ENCODE data around the gene HIGD2A.

Gene HIGD2A

DNA sequence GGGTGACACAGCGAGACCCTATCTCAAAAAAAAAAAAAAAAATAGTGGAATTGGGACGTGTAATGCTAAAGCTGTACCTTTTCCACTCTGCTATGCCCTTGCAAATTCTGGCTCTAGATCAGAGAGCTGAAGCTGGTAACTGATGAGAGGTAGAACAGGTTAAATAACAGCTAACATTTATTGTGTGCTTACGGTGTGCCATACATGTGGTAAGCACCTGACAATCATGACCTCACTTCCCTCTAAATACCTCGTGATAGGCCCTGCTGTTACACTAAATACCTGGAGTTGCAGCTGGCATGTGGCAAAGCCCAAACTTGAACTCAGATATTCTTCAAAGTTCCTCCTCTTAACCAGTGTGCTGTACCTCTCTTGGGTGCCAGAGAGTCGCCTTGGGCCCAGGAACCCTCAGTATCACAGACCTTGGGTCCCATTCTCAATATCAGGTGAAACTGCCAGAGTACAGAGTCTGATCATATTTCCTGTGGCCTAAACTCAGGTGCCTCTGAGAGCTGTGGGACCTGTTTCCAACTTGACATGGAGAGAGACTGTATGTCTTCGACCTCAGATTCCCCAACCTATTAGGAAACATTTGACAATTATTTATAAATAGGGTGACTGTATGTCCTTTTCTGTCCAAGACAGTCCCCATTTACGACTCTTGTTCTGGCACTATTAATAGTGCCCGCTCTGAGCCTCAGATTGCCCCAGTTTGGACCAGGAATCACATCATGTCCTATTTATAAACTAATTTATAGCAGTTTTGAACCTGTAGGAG lies 18.4 kb upstream of the HIGD2A start:
- no peak for DNase-seq

DNA sequence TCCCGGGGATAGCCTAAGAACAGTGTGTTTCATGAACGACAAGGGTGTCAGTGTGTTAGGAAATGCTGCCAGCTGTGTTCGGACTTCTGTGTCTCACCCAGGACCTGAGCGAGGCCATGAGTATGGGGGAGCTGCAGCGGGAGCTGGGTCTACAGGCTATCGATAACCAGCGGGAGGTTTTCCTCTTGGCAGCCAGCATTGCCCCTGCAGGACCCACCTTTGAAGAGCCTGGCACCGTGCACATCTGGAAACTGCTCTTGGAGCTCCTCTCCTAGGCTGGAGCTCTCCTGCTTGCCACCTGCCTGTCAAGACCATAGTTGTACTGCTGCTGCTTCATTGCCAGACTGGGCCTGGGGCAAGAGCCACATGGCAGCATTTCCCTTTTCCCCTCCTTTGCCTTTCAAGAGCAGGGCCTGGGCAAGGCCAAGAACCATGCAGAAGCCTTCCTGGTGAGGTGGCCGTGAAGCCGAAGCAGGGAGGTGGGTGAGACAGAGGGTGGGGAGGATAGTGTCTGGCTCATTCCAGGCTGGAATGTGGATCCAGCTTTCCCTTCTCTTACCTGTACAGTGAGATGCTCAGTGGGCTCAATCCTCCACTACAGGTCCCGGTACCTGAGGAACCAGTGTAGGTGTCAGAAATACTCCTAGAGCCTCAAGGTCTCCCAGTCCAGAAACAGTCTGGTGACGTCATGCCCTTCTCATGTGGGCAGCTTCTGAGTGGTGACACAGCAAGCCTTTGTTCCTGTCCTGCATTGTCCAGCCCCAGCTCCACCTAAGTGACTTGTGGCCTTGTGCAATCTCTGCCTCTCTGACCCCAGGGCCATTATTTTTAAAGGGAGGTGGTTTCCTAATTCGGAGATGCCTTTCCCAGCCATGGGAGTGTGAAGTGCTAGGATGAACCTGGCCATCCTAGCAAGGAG lies 16.7 kb upstream of the HIGD2A start:
- no peak for DNase-seq

DNA sequence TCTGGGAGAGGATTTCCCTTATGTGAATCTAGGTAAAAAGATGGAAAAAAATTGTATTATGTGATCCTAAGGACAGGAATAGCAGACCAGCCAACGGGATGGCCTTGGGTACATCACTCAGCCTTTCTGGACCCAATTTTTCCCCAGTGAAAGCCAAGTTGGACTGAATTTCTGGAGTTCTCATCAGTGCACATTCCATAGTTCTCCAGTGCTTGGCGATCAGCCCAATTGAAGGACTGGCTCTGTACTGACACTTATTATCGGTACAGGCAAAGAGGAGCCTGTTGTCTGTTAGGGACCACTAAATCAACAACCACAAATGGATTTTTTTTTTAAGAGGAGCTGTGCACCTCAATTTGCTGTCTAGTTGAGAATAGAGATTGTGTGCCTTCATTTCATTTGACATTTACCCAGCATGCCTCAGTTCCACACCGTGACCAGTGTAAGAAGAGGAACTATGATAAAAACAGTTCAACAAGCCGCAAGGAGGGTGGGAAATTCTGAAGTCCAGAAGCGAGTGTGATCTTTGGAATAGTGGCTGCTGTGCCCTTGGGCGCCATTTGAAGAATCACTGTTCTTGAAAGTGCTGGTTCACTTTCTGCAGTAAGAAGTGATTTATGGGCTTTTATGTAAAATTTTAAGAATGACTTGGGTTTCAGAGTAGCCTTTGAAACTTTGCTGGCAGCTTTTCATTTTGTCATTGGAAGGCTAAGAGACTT lies 15.3 kb upstream of the HIGD2A start:
- no peak for DNase-seq

DNA sequence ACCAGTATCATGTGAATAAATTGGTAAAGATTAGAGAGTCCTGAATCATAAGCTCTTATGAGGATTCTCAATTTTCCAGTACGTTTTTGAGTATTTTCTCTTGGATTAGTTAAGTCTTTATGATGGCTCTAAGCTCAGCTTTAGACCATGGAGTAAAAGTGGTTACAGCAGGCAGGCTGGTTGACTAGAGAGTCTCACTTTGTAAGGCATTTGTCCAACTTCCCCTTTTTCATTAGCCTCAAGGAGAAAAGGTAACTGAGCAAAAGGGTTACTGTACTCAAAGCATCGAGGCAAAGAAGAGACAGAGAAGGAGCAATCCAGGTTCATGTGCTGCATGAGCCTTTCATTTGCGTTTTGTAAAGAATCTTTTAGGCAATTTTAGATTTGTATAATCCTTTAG lies 8.7 kb upstream of the HIGD2A start:
- DNase-seq, result no peak

DNA sequence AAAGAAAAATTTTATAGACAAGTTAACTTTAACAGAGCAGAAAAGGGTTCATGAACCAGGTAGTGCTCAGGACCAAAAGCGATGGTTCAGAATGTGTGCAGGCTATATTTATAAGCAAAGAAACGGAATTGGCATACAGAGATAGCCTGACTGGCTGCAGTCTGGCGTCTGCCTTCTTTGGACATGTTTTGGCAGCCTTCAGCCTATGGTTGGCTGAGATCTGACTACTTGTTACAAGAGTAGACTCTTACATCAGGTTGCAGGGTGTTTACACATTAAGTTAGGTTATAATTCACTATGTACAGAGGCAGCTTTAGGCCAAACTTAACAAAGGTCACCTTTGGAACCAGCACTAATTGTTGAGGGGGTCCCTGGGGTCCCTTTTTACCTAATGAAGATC lies 7.1 kb upstream of the HIGD2A start:
- no peak for DNase-seq

DNA sequence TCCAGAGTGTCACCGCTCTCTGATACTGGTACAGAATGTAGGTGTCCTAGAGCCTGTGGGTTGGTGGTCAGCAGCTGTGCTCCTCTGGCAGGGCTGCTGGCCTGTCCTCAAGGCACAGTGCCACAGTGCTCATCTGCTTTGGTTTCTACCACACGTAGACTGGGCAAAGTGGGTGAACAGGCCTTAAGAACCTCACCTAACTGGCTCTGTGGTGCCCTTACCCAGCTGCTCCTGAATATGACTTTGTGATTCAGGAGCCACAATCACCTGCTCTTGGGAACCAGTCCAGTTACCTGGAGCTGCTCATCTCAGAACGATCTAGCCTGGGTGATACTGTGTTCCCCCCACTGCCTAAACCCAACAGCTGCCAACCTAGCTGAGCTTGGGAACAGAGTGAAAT lies 6.6 kb upstream of the HIGD2A start:
- DNase-seq, result no peak

DNA sequence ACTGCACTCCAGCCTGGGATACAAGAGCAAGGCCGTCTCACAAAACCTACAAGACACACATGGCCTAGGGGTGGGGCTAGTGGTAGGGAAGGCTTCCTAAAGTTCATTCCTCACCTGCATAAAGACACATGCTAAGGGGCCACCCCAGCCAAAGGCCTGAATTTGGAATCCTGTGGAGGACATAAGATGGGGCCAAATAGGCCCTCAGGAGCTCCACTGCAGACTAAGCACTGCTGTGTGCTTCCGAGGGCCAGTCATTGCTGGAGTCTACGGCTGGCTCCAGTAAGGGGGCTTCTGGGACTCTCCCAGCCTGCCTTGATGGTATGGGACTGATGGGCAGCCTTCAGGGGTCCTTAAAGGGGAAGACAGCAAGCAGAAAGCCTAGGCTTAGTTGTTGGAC lies 5.8 kb upstream of the HIGD2A start:
- DNase-seq, result no peak

DNA sequence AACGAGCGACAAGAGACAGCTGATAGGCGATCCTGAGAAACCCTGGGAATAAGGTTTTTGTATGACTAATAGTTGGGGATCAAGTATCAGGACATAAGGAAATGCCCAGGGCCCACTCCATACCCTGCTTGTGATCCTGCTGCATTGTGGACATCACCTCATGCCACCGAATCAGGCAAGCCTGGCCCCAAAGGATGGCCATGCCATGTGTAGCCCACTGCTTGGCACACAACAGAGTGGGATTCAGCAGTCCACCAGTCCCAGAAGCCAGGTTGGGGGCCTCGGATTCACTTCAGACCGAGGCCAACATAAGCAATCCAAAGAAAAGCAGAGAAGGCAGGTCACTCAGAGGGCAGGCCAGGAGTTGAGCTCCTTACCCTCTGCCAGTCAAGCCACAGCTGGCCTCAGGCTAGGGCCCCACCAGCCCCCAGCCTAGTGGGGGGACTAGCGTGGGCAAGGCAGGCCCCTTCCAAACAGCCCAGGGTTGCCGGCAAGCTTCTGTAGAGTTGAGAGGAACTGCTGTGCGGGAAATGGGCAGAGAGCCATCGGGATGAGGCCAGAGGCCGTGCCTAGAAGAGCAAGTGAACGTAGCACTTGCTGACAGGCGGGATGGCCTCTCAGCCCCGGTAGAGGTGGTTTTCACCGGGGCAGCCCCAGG lies 5.2 kb upstream of the HIGD2A start:
- DNase-seq, result no peak

DNA sequence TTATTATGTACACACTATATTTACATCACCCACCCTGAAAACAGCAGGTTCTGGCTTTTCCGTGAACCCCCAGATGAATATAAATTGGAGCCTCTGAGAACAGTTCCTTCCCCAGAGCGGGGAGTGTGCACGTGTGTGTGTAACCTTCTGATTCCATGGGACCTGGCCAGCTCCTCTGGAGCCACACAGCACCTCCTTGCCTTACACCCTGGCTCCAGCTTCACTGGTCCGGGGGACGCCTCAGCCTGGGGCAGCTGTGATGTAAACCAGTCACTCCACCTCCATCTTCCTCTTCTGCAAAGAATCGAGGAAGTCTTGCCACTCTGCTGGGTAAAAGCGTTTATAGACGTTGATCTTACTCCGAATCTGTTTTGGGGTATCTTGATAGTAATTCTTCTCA lies 4.6 kb upstream of the HIGD2A start:
- no peak for DNase-seq

DNA sequence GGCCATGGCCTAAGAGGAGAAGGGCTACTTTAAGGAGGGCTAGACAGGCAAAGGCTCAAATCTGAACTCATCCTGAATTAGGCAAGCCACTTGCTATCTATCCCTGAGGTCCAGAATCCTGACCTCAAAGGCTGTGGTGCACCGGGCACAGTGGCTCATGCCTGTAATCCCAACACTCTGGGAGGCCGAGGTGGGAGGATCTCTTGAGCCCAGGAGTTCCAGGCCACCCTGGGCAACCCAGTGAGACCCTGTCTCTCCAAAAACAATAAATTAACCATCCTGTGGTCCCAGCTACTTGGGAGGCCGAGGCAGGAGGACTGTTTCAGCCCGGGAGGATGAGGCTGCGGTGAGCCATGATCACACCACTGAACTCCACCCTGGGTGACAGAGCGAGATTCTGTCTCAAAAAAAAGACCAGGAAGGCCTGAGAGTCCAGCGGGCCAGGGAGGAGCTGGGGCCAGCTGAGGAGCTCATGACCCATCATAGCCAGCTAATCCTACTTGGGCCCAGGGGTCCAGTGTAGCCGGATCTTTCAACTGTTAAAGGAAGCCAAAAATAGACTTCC lies 4.1 kb upstream of the HIGD2A start:
- no peak for DNase-seq

DNA sequence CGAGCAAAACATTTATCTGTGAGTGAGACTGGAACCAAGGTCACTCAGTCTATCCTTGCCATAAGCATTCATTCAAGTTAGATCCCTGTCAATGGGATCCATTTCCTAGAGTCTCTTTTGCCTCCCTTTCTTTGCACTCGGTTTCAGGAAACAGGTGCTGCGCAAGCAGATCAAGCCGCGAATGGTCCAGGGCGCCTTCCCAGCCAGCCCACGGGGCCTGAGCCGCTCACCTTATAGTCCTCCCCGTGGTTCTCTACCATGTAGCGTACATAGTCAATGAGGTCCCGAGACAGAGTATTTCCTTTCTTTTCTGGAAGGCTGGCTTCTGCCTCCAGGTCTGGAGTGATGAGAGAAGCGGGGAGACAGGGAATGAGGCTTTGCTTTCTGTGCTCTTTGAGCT lies 3.6 kb upstream of the HIGD2A start:
- no peak for DNase-seq

DNA sequence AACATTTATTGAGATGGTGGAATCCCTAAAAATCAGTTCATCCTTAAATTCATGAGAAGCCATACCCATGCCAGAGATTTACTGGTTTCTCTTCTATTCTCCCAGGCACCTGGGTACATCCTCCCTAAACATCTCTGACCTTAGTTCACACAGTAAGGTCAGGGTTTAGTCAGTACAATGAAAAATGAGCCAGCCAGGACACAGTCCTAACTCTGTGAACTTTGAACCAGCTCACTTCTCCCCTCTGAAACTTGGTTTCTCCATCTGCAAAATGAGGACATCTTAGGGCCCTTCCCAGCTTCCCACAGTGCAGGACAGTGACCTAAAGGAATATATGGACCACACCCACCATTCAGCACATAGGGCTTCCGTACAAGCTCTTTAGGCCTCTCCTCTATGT lies 2.1 kb upstream of the HIGD2A start:
- no peak for DNase-seq

DNA sequence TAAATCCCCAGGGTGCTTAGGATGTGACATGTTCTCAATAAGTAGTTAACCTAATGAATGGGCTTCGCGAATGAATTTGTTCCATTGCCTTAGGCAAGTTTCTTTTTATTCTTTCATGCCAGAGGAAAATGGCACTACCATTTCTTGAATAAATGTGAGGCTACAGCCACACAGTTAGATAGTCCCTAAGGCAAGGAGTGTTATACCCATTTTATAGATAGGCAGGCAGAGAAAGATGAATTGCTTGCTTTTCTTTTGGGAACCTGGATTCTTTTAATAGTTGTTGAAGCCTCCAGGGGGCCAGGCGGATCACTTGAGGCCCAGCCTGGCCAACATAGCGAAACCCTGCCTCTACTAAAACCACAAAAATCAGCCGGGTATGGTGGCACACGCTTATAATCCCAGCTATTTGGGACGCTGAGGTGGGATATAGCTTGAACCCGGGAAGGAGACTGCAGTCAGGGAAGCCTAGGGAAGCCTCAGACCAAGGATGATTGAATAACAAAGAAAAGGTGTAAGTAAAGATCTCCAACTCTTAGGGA lies 1.1 kb upstream of the HIGD2A start:
- no peak for DNase-seq

DNA sequence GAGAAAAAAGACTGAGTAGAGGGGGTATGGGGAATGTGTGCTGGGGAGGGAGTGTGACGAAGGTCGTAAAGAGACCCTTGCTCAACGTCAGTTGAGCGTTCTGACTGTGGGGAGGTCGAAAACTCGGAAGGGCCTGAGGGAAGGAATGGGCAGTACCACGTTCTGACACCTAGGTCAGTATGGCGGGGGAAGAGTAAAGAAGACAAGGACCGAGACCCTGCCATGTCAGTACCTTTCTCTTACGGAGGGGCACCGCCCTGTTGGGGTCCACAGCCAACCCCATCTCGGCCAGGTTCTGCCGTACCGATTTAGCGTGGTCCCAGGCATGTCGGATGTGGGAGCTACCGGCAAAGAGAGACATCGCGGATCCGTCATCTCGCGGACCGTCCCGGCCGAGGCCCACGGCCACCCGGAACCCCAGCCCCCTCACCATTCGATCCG lies 528 bp upstream of the HIGD2A start:
- no peak for DNase-seq

DNA sequence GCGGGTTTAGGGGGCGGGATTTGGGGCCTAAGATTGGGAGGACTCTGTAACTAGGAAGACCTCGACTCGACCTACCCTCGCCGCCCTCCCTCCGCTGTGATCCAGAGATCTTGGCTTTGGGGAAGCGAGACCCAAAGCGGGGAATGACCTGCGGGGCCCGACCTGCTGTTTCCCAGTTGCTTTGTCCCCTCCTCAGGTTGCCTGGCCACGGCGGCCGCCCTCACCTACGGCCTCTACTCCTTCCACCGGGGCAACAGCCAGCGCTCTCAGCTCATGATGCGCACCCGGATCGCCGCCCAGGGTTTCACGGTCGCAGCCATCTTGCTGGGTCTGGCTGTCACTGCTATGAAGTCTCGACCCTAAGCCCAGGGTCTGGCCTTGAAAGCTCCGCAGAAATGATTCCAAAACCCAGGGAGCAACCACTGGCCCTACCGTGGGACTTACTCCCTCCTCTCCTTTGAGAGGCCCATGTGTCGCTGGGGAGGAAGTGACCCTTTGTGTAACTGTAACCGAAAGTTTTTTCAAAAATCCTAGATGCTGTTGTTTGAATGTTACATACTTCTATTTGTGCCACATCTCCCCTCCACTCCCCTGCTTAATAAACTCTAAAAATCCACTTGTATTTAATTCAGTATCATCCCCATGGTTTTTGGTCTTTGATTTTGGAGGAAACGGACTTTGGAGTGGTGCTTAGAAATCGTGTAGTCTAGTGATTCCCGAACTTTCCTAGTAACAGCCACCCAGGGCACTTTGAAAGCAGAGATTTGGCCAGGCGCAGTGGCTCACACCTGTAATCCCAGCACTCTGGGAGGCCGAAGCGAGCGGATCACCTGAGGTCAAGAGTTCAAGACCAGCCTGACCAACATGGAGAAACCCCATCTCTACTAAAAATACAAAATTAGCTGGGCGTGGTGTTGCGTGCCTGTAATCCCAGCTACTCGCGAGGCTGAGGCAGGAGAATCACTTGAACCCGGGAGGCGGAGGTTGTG lies 878 bp downstream of the HIGD2A start:
- DNase-seq, result no peak

DNA sequence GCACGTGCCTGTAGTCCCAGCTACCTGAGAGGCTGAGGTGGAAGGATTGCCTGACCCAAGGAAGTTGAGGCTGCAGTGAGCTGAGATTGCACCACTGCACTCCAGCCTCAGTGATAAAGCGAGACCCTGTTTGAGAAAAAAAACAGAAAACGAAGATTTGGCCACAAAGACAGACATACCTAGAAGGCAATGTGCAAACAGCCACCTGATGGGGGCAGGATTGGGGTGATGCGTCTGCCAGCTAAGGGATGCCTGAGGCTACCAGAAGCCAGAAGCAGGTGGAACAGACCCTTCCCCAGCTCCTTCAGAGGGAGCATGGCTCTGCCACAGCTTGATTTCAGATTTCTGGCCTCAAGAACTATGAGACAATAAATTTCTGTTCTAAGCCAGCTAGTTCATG lies 2.9 kb downstream of the HIGD2A start:
- DNase-seq, result no peak

DNA sequence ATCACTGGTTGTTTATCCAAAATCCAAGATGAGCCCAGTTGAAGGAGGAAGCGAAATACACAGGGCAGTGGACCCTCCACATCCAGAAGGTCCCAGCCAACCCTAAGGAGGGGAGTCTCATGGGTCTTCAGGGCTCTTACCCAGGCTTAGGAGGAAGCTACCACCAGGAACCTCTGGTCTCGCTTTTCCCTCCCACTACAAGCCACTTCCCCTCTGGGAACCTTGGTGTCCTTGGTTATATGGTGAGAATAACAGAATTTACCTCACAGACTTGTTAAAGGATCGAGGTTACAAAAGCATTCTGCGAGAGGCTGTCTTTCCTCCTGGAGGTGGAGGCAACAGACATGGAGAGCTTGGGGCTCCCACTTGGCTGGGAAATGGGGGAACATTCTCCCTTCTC lies 3.4 kb downstream of the HIGD2A start:
- no peak for DNase-seq

DNA sequence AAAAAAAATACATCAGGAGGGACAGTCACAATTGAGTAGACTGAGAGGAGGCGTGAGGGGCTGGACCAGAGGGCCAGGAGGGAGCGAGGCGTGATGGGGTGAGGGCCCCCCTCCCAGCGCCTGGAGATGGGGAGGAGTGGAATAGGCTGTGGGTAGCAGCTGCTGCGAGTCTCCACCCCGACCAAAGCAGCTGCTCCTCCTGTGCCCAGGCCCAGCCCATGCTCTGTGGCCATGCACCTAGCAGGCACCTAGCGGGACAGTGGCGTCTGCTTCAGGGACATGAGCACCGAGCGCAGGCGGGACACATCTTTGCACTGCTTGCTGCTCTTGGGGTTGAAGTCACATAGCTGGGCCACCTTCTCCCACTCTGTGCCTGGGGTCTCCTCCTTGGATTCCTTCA lies 4.0 kb downstream of the HIGD2A start:
- no peak for DNase-seq

DNA sequence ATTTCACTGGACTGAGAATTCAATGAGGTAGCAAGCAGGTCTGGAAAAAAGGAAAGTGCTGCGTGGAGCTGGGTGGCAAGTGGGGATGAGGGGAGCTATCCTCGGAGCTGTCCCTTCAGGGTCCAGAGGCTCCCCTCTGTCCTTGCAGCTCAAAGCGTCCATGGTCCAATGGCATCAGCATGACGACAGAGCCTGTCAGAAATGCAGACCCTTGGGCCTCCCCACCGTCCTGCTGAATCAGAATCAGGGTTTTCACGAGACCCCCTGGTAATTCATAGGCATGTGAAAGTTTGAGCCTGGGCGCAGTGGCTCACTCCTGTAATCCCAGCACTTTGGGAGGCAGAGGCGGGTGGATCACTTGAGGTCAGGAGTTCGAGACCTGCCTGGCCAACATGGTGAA lies 5.5 kb downstream of the HIGD2A start:
- no peak for DNase-seq

DNA sequence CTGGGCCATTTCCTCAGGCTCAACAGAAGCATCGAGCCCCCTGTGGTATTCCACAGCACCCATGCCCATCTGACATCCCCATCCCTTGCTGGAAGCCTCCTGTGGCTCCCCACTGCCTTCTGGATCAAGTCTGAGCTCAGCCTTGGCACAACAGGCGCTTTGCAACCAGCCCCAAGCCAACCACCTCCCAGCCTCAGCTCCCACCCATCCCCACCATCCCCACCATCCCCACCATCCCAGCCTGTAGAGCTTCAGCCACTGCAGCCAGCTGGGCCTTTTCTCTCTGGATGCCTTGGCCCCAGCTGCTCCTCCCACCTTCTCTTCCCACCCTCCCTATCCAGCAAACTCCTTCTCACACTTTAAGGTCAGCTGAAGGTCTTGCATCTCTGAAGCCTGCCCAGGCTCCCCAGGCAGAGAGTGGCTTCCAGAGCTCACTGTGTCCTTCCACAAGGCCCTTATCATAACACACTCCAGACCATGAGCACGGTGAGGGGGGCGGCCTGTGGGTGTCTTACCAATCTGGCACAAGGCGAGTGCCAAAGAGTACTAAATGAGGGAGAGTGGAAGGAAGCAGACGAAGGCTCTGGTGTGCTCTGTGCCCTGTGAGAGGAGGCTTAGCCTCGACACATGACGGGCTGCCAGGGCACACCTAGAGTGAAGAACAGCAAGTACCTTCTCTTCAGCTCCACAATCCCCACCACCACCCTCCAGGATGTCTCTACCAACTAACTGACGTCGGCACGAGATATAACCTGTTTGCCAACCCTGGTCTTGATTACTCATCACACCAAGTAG lies 6.5 kb downstream of the HIGD2A start:
- no peak for DNase-seq

Data from CD4-positive, alpha-beta T cell treated with Interleukin-10 for 1 hour (primary cell).